ENCODE data around the gene ATOX1.

DNA sequence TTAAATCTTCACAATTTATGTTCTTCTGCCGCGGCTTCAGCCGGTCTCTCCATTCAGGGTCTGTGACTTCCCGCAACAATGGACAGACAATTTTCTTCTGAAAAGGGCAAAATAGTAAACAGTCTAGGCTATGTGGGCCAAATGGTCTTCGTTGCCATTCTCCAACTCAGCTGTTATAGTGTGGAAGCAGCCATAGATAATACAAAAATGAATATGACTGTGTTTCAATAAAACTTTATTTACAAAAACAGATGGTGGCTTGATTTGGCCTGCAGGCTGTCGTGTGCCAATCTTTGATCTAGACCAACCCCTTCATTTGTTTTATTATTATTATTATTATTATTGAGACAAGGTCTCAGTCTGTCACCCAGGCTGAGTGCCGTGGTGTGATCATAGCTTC lies 28.1 kb downstream of the ATOX1 start:
- no peak for TF ChIP-seq SETDB1 (IDR thresholded peaks at IDR 0.05; ENCODE audit: insufficient read length, low read length)
- no peak for TF ChIP-seq TCF7L2 (IDR thresholded peaks at IDR 0.05; ENCODE audit: borderline replicate concordance, low read depth, low read length)
- no peak for TF ChIP-seq ZNF24 (tag by site-specific recombination; IDR thresholded peaks at IDR 0.05)
- no peak for TF ChIP-seq TSHZ1 (tag by site-specific recombination; IDR thresholded peaks at IDR 0.05; ENCODE audit: borderline replicate concordance)
- no peak for TF ChIP-seq ZNF530 (tag by site-specific recombination; IDR thresholded peaks at IDR 0.05; ENCODE audit: low read depth)
- TF ChIP-seq ZNF585B (tag by site-specific recombination; IDR thresholded peaks at IDR 0.05): no peak
- no peak for TF ChIP-seq CTCF (tag by site-specific recombination; IDR thresholded peaks at IDR 0.05)
- TF ChIP-seq YY1 (tag by site-specific recombination; IDR thresholded peaks at IDR 0.05): no peak
- TF ChIP-seq ZNF324 (tag by site-specific recombination; IDR thresholded peaks at IDR 0.05): no peak
- TF ChIP-seq ZNF114 (tag by site-specific recombination; IDR thresholded peaks at IDR 0.05): no peak
